ENCODE data around the gene RAB6B. TPM values are rescaled to one million over a fixed set of nuclear protein-coding genes. Genes with fewer than 3 reads are reported as not detected.
A peak's percentile ranks its signal among the peaks of the same experiment; 100 is the strongest.

RAB6B gene
- total and polyA plus RNA-seq, 2 experiments from 2014 or later, result 1.2 to 3.9 TPM

DNA sequence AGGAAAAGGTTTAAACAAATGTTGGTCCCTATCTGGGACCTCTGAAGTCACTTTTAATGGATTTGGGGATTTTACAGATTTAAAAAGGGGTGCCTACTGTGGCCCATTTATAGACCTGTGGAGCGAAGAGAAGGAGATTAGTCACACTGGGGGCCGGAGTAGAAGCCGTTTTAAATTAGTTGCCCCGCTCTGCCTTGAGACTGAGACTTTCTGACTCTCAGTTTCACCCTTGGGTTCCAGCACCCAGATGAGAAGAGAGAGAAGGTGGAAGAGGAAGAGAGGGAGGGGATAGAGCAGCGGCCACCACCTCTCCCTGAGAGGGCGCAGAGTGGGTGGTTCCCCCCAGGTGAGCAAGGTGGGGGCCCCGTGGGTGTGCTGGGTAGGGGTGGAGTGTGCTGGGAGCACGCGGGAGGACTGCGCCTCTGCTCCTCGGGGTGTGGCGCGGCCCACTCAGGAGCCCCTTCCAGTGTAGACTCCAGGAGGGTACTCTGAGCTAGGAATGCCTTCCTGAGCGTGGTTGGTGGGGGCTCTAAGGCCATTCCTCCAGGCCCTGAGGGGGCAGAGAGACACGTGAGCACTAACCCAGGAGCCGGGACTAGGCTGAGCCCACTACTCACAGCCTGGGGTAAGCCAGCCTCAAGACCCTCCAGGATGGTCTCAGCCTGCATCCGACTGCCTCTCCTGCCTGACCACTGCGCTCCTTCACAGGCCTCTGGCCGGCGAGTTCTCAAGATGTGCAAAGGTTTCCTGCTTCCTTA lies 32.6 kb upstream of the RAB6B start:
- Mint-ChIP-seq H3K9me3 (no peaks in the 10 kb centered on the region), H3K4me3 (peak overlapping the region; percentile 67), H3K27ac (no peak overlapping the region), H3K4me1 (peaks cover 12% of the 10 kb centered on the region), H3K36me3 (ENCODE audit: low read depth) (no peaks in the 10 kb centered on the region), H3K27me3 (ENCODE audit: insufficient read depth, low read depth, poor library complexity) (peaks cover 11% of the 10 kb centered on the region)
- no peak overlapping the region for H3K27ac ChIP-seq (ENCODE audit: low read depth)
- no peaks in the 10 kb centered on the region for H4K20me1 ChIP-seq (replicated peaks; ENCODE audit: insufficient read depth)
- no peaks in the 10 kb centered on the region for H3K79me2 ChIP-seq (replicated peaks; ENCODE audit: insufficient read depth)
- H3K9me2 ChIP-seq (ENCODE audit: insufficient read depth), result no peaks in the 10 kb centered on the region
- H3K4me1 ChIP-seq (ENCODE audit: insufficient read depth), result no peaks in the 10 kb centered on the region; the same call in 1 of the 2 replicates
- peak overlapping the region; percentile 75 for H3K4me3 ChIP-seq
- peaks cover 19% of the 10 kb centered on the region for H3K27me3 ChIP-seq (ENCODE audit: insufficient read depth)
- H2AFZ ChIP-seq, result 0 out of 2 replicates have a peak overlapping the region, but pooled peaks have one; percentile 93
- TF ChIP-seq ZNF331 (CRISPR knock-in tag; IDR thresholded peaks at IDR 0.05; ENCODE audit: low read depth), result no peak
- TF ChIP-seq, protein P1, sequence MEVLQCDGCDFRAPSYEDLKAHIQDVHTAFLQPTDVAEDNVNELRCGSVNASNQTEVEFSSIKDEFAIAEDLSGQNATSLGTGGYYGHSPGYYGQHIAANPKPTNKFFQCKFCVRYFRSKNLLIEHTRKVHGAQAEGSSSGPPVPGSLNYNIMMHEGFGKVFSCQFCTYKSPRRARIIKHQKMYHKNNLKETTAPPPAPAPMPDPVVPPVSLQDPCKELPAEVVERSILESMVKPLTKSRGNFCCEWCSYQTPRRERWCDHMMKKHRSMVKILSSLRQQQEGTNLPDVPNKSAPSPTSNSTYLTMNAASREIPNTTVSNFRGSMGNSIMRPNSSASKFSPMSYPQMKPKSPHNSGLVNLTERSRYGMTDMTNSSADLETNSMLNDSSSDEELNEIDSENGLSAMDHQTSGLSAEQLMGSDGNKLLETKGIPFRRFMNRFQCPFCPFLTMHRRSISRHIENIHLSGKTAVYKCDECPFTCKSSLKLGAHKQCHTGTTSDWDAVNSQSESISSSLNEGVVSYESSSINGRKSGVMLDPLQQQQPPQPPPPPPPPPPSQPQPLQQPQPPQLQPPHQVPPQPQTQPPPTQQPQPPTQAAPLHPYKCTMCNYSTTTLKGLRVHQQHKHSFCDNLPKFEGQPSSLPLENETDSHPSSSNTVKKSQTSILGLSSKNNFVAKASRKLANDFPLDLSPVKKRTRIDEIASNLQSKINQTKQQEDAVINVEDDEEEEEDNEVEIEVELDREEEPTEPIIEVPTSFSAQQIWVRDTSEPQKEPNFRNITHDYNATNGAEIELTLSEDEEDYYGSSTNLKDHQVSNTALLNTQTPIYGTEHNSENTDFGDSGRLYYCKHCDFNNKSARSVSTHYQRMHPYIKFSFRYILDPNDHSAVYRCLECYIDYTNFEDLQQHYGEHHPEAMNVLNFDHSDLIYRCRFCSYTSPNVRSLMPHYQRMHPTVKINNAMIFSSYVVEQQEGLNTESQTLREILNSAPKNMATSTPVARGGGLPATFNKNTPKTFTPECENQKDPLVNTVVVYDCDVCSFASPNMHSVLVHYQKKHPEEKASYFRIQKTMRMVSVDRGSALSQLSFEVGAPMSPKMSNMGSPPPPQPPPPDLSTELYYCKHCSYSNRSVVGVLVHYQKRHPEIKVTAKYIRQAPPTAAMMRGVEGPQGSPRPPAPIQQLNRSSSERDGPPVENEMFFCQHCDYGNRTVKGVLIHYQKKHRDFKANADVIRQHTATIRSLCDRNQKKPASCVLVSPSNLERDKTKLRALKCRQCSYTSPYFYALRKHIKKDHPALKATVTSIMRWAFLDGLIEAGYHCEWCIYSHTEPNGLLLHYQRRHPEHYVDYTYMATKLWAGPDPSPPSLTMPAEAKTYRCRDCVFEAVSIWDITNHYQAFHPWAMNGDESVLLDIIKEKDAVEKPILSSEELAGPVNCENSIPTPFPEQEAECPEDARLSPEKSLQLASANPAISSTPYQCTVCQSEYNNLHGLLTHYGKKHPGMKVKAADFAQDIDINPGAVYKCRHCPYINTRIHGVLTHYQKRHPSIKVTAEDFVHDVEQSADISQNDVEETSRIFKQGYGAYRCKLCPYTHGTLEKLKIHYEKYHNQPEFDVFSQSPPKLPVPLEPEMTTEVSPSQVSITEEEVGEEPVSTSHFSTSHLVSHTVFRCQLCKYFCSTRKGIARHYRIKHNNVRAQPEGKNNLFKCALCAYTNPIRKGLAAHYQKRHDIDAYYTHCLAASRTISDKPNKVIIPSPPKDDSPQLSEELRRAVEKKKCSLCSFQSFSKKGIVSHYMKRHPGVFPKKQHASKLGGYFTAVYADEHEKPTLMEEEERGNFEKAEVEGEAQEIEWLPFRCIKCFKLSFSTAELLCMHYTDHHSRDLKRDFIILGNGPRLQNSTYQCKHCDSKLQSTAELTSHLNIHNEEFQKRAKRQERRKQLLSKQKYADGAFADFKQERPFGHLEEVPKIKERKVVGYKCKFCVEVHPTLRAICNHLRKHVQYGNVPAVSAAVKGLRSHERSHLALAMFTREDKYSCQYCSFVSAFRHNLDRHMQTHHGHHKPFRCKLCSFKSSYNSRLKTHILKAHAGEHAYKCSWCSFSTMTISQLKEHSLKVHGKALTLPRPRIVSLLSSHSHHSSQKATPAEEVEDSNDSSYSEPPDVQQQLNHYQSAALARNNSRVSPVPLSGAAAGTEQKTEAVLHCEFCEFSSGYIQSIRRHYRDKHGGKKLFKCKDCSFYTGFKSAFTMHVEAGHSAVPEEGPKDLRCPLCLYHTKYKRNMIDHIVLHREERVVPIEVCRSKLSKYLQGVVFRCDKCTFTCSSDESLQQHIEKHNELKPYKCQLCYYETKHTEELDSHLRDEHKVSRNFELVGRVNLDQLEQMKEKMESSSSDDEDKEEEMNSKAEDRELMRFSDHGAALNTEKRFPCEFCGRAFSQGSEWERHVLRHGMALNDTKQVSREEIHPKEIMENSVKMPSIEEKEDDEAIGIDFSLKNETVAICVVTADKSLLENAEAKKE (CRISPR knock-in tag; IDR thresholded peaks at IDR 0.05), result no peak
- TF ChIP-seq EZH2 (IDR thresholded peaks at IDR 0.05; ENCODE audit: low read depth, unreplicated experiment), result no peak
- no peak for TF ChIP-seq ZNF114 (CRISPR knock-in tag; IDR thresholded peaks at IDR 0.05)
- TF ChIP-seq, protein P2, sequence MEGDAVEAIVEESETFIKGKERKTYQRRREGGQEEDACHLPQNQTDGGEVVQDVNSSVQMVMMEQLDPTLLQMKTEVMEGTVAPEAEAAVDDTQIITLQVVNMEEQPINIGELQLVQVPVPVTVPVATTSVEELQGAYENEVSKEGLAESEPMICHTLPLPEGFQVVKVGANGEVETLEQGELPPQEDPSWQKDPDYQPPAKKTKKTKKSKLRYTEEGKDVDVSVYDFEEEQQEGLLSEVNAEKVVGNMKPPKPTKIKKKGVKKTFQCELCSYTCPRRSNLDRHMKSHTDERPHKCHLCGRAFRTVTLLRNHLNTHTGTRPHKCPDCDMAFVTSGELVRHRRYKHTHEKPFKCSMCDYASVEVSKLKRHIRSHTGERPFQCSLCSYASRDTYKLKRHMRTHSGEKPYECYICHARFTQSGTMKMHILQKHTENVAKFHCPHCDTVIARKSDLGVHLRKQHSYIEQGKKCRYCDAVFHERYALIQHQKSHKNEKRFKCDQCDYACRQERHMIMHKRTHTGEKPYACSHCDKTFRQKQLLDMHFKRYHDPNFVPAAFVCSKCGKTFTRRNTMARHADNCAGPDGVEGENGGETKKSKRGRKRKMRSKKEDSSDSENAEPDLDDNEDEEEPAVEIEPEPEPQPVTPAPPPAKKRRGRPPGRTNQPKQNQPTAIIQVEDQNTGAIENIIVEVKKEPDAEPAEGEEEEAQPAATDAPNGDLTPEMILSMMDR (conservative IDR thresholded peaks at IDR 0.05; ENCODE audit: low read depth in 2 of 2), result no peak
- TF ChIP-seq, protein P3, sequence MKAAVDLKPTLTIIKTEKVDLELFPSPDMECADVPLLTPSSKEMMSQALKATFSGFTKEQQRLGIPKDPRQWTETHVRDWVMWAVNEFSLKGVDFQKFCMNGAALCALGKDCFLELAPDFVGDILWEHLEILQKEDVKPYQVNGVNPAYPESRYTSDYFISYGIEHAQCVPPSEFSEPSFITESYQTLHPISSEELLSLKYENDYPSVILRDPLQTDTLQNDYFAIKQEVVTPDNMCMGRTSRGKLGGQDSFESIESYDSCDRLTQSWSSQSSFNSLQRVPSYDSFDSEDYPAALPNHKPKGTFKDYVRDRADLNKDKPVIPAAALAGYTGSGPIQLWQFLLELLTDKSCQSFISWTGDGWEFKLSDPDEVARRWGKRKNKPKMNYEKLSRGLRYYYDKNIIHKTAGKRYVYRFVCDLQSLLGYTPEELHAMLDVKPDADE (IDR thresholded peaks at IDR 0.05), result no peak
- no peak for TF ChIP-seq EZH2phosphoT487 (IDR thresholded peaks at IDR 0.05; ENCODE audit: unreplicated experiment)
- no peak for TF ChIP-seq STAT1 (IDR thresholded peaks at IDR 0.05; ENCODE audit: unreplicated experiment)
- TF ChIP-seq CREB1 (CRISPR knock-in tag; IDR thresholded peaks at IDR 0.05; ENCODE audit: low read depth), result no peak
- TF ChIP-seq, protein P4, sequence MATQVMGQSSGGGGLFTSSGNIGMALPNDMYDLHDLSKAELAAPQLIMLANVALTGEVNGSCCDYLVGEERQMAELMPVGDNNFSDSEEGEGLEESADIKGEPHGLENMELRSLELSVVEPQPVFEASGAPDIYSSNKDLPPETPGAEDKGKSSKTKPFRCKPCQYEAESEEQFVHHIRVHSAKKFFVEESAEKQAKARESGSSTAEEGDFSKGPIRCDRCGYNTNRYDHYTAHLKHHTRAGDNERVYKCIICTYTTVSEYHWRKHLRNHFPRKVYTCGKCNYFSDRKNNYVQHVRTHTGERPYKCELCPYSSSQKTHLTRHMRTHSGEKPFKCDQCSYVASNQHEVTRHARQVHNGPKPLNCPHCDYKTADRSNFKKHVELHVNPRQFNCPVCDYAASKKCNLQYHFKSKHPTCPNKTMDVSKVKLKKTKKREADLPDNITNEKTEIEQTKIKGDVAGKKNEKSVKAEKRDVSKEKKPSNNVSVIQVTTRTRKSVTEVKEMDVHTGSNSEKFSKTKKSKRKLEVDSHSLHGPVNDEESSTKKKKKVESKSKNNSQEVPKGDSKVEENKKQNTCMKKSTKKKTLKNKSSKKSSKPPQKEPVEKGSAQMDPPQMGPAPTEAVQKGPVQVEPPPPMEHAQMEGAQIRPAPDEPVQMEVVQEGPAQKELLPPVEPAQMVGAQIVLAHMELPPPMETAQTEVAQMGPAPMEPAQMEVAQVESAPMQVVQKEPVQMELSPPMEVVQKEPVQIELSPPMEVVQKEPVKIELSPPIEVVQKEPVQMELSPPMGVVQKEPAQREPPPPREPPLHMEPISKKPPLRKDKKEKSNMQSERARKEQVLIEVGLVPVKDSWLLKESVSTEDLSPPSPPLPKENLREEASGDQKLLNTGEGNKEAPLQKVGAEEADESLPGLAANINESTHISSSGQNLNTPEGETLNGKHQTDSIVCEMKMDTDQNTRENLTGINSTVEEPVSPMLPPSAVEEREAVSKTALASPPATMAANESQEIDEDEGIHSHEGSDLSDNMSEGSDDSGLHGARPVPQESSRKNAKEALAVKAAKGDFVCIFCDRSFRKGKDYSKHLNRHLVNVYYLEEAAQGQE (IDR thresholded peaks at IDR 0.05; ENCODE audit: unreplicated experiment), result no peak
- DNase-seq (ENCODE audit: low spot score), result no peak
- peaks cover 6% of the 10 kb centered on the region; the same call in 1 of the 2 replicates for H3F3A ChIP-seq (replicated peaks; ENCODE audit: low read depth)
- no peak for ATAC-seq
- H3K36me3 ChIP-seq (ENCODE audit: insufficient read depth), result no peaks in the 10 kb centered on the region
- peak overlapping the region; percentile 79 for H3K4me2 ChIP-seq
